ENCODE results near the gene SULT2A1.
"Not testable (repeated sequence)": the region's sequence is repeated elsewhere in the genome, so short reads cannot be mapped to it uniquely, and the experiment has no call there.

Gene SULT2A1

DNA sequence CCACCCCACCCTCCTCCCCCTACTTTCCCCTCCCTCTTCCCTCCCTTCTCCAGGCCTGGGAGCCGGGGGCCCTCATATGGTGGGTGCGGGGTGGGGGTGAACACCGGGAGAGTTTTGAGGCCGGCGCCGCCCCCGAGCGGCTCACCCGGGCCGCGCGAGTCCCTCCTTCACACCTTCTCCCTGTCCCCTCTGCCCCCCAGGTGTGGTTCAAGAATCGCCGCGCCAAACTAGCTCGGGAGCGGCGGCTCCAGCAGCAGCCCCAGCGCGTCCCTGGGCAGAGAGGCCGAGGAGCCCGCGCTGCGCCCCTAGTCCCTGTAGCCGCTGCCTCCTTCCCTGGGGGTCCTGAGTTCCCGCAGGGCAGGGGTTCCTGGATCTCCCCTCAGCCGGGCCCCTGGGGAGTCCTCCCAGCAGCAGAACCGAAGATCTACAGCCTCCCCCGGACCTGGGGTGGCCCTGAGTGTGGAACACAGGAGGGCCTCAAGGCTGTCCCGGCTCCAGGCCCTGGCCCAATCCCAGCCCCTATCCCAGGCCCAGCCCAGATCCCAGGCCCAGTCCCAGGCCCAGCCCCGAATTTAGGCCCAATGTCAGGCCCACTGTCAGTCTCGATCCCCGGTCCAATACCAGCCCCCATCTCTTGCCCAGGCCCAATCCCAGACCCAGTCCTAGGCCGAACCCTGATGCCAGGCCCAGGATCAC is 25.4 kb downstream of the SULT2A1 start:
- no peak for DNase-seq (ENCODE audit: low read depth in 2 of 2, low spot score in 1 of 2)

DNA sequence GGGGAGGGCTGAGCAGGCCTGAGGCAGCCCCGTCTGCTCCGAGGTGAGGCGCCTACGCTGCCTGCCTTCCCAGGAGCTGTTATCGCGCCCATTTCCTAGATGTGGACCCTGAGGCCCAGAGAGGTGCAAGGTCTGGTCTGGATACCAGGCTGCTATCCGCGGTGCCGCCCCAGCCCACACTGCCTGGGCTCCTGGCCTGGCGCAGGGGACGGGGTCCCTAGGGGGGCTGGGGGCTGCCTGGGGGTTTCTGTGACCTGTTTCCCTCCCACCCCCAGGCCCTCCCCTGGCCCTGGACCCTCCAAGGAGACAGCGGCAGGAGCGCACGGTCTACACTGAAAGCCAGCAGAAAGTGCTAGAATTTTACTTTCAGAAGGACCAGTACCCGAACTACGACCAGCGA is 26.3 kb downstream of the SULT2A1 start:
- not testable (repeated sequence) for DNase-seq (ENCODE audit: low read depth in 2 of 2, low spot score in 1 of 2)

DNA sequence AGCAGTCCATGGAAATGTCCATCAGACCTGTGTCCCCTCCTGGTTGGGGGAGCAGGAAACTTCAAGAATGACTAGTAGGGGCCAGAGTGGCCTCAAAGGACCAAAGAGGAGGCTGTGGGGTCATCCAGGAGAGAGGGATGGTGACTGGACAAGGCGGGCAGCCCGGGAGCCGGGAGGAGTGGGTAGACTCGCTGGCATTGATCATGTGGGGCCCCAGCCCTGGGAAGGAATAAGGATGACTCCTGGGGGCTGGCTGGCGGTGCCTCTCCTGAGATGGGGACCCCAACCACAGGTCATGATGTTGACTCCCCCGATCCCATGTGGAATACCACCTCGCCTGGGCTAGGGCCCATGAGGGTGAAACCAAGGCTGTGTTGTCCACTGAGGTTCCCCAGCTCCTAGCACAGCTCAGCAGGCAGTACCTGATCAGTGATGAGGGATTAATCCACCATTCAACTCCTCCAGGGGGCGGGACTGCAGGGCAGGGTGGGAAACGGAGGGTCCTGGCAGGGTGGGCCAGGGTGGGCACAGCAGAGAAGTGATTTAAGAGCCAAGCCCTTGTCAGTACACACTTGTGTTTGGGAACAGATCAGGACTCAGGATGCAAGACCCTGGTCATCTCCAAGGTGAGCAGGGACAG is 27.3 kb downstream of the SULT2A1 start, which contains the start of gene TPRX2:
Gene TPRX2 (plus strand): TSS at position 590 of the 640 bp plus-strand sequence. CDS start 12 bp downstream, at position 602.
- DNase-seq (ENCODE audit: low read depth in 2 of 2, low spot score in 1 of 2), result not testable (repeated sequence)

DNA sequence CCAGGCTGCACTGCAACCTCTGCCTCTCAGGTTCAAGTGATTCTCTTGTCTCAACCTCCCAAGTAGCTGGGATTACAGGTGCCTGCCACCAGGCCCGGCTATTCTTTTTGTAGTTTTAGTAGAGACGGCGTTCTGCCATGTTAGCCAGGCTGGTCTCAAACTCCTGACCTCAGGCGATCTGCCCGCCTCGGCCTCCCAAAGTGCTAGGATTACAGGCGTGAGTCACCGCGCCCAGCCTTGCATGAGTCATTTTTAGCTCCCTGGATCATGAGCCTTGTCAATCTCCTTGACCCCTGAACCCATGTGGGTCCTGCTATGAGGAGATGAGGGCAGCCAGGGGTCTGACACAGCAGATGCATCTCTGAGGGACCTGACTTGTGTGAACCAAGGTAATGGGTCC is 27.9 kb downstream of the SULT2A1 start:
- not testable (repeated sequence) for DNase-seq (ENCODE audit: low read depth in 2 of 2, low spot score in 1 of 2)

DNA sequence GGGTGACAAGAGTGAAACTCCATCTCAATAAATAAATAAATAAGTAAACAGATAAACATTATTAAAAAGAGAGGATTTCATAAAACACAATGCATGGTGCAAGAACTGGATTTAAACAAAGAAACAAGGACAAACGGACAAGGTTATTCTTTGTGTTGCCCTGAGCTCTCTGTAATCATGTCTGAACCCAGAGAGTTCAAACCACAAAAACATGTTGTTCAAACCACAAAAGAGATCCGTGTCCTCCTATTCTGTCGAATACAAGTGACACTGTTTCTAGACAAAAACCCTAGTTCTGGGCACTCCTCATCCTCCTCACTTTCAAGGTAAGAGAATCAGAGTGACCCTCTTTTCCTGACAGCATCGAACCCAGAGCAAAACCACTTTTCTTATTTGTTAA is 31.7 kb downstream of the SULT2A1 start:
- no peak for DNase-seq (ENCODE audit: low read depth in 2 of 2, low spot score in 1 of 2)

DNA sequence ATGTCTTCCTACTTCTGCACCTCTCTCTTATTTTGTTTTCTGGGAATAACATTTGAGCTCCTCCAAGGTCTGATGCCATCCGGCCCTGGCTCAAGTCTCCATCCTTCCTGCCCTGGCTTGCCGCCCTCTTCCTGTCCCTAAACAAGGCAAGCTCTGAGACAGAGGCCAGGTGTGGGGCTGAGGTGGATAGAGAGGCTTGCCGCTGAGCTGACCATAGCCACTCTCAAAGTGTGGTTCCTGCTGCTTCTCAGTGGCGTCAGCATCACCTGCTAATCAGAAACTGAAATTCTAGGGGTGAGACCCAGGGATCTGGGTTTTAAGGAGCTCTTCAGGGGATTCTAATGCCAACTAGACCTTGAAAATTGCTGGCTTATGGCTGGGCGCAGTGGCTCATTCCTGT is 33.1 kb downstream of the SULT2A1 start:
- no peak for DNase-seq (ENCODE audit: low read depth in 2 of 2, low spot score in 1 of 2)

DNA sequence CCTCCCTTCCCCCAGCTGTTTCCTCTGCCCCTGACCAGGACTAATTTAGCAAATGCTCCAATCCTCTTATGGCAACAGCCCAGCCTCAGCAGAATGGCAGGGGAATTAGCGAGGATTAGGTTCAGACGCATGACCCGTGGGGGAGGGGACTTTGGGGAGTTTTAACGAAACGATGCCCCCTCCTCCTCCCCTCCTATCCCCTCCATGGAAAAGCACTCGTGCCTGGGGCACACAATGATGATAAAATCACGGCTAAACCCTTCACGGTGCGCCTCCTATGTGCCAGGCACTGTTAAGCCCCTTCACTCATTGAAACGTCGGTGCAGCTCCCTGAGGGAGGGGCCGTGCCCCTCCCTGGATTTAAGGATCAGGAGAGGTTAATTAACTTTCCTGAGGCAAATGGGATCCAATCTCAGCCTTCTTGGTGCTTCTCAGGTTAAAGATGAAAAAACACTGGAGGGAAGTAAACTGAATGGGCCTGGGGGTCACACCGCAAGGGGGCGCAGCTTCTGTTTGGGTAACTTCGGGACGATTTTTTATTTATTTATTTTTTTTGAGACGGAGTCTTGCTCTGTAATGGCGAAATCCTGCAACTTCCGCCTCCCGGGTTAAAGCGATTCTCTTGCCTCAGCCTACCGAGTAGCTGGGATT is 37.2 kb downstream of the SULT2A1 start:
- DNase-seq (ENCODE audit: low read depth in 2 of 2, low spot score in 1 of 2), result peak in 1 of 2 donors; percentile 3

DNA sequence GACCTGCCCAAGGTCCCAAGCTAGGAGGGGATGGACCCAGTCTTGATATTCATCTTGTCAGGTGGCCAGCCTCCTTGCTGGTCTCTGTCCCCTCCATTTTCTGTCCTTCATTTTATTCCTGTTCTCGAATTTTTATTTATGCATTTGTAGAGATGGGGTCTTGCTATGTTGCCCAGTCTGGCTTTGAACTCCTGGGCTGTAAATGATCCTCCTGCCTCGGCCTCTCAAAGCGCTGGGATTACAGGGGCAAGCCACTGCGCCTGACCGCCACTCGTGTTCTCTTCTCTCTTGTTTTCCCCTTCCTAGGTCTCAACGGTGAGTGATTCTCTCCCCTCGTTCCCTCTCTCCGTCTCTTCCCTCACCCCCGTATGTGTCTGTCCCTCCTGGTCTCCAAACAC is 37.7 kb downstream of the SULT2A1 start:
- no peak for DNase-seq (ENCODE audit: low read depth in 2 of 2, low spot score in 1 of 2)

DNA sequence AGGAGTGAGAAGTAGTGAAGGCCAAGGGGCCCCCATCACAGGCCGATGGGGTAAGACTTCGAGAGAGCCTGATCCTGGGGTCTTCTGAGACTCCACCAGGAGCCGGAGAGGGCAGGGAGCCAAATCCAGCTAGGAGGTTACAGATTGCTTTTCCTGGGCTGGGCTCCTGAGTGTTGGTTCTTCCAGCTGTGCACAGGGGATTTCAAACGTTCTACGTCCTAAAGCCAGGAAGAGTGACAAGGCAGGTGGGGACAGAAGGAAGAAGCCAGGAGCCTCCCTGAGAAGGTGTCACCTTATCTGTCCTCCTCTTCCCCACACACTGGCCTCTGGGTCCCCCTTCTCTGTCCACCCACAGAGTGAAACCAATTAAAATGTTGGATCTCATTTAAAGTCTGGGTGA is 43.2 kb downstream of the SULT2A1 start:
- no peak for DNase-seq (ENCODE audit: low read depth in 2 of 2, low spot score in 1 of 2)

DNA sequence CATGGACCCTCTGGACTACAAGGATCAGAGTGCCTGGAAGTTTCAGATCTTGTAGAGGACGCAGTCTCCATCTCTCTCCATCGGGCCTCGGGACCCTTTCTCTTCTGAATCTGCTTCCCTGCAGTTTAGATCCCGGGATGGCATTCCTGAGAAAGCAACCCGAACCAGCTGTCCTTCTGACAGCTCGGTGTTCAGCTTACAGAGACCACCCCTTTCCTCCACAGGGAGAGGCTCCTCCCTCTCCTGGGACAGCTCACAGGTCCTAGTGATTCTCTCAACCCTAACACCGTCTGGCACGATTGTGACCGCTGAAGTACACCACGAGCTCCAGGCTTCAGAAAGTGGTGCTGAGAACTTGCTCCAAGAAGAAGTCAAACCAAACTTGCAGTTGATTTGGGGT is 46.2 kb downstream of the SULT2A1 start:
- no peak for DNase-seq (ENCODE audit: low read depth in 2 of 2, low spot score in 1 of 2)

DNA sequence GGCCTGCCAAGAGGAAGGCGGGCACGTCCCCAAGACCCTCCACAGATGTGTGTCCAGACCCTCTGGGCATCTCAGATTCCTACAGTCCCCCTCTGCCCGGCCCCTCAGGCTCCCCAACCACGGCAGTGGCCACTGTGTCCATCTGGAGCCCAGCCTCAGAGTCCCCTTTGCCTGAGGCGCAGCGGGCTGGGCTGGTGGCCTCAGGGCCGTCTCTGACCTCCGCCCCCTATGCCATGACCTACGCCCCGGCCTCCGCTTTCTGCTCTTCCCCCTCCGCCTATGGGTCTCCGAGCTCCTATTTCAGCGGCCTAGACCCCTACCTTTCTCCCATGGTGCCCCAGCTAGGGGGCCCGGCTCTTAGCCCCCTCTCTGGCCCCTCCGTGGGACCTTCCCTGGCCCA is 46.7 kb downstream of the SULT2A1 start:
- DNase-seq (ENCODE audit: low read depth in 2 of 2, low spot score in 1 of 2), result no peak

DNA sequence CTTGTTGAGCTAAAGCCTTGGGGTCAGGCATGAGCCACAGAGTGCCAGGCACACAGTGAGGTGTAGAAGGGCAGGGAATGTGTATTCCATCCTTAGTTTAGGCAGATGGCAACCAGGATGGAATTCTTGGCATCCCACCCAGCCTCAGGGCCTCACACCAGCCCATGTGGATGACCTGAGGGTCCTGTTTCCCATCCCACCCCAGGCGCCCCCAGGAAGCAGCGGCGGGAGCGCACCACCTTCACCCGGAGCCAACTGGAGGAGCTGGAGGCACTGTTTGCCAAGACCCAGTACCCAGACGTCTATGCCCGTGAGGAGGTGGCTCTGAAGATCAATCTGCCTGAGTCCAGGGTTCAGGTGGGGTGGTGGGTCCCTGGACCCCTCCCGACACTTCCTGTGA is 50.1 kb downstream of the SULT2A1 start:
- DNase-seq (ENCODE audit: low read depth in 2 of 2, low spot score in 1 of 2), result no peak

DNA sequence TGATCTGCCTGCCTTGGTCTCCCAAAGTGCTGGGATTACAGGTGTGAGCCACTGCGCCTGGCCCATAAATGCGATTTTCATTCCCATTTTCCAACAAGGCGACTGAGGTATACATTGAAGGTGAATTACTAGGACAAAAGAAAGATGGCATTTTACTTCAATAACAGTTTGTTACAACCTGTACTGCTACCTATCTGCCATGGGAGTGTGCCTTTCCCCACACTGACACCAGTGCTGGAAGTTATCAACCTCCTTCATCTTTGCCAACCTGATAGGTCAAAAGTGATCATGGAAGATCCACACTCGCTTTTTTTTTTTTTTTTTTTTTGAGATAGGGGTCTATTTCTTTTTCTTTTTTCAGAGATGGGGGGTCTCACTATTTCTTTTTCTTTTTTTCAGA is 53.4 kb downstream of the SULT2A1 start:
- DNase-seq (ENCODE audit: low read depth in 2 of 2, low spot score in 1 of 2), result no peak

DNA sequence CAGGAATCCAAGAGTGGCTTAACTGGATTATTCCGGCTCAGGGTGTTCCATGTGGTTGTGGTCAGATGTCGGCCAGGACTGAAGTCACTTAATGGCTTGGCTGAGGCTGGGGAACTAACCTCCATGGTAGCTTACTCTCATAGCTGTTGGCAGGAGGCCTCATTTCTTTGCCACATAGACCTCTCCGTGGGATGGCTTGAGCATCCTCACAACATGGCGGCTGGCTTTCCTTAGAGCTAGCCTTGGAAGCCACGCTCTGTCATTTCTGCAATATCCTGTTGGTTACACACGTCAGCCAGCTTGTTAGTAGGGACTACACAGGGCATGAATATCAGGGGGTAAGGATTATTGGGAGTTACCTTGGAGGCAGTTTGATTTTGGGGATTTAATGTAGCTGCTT is 59.3 kb downstream of the SULT2A1 start:
- DNase-seq (ENCODE audit: low read depth in 2 of 2, low spot score in 1 of 2), result no peak

DNA sequence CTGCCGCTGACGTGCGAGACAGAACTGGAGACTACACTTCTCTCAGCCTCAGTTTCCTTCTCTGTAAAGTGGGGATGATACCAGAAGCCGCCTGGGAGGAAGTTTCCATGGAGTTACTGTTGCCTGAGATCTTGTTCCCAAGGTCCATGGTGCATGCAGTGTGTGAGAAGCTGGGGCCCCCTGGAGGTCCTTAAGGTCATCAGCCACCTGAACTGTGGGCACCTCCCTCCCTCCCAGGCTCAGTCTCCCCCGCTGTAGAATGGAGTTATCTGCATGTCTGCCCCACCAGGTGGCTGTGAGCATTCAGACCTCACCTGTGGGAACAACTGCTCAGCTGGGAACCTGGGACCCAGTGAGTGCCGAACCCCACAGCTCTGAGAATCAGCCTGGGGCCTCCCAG is 61.7 kb downstream of the SULT2A1 start:
- no peak for DNase-seq (ENCODE audit: low read depth in 2 of 2, low spot score in 1 of 2)

DNA sequence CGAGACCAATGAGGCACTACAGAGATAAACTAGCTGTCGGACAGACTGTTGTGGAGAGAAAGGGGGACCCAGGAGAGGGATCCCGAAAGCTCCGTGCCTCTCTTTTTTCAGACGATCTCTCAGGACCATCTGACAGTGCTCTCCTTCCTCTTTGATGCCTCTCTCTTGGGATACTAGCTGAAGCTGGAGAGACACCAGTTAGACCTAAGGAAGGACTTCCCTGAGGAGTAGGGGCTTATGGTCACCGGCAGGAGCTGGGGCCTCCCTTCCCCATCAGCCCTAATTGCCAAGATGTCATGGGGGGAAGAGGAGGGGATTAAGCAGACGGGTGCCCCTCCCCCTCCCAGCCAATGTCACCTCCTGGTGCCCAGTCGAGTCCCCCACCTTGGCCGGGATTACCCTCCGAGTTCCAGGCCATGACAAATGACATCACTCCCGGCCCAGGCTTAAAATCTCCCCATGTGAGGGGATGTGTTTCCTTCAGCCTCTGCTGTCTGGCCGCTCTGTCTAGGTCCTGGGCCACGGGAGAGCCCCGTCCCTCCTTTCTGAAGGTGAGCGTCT is 64.6 kb downstream of the SULT2A1 start, which contains the start of gene CRX:
Gene CRX (plus strand): TSS at position 478 of the 561 bp plus-strand sequence. CDS start 12,507 bp downstream, outside the sequence.
- DNase-seq (ENCODE audit: low read depth in 2 of 2, low spot score in 1 of 2), result no peak

Measured in stimulated activated CD8-positive, alpha-beta memory T cell treated with anti-CD3 and anti-CD28 coated beads, Interleukin-4, amount 100 ng/mL, for 1 hour (primary cell).